ENCODE measurements around the gene MYO15B.

- TF ChIP-seq CTCF (conservative IDR thresholded peaks at IDR 0.05 in 1 of 2, IDR thresholded peaks at IDR 0.05 in 1 of 2; ENCODE audit: low read depth in 1 of 2, low read length in 2 of 2) (peak; percentile 60 to 85), EZH2 (IDR thresholded peaks at IDR 0.05; ENCODE audit: low read length, missing control alignments) (no peak)
These were observed 65.4 kb downstream of the MYO15B start for GRCh38 chr17:75652934-75653549.
